Left forelimb (tissue), 1 donor: ENCODE results near the gene RASAL2.
A peak's percentile ranks its signal among the peaks of the same experiment; 100 is the strongest.

Source experiments
- DNase-seq: peaks from one replicate; pipeline ENCODE4 v3.0.0-alpha.2; 2018; ENCODE audit warnings: low spot score

Gene RASAL2

GRCh38 chr1:178513278-178513983 is 419.5 kb downstream of the RASAL2 start:
- no peak for DNase-seq

GRCh38 chr1:178516110-178516509 is 422.2 kb downstream of the RASAL2 start:
- no peak for DNase-seq

- DNase-seq = no peak
Observed at GRCh38 chr1:178518894-178519293, 425.0 kb downstream of the RASAL2 start.

GRCh38 chr1:178520803-178521202 is 426.9 kb downstream of the RASAL2 start:
- no peak for DNase-seq

GRCh38 chr1:178521241-178521640 is 427.3 kb downstream of the RASAL2 start:
- DNase-seq = no peak

GRCh38 chr1:178527117-178527516 is 433.2 kb downstream of the RASAL2 start:
- no peak for DNase-seq

- peak; percentile 54 for DNase-seq
Observed at GRCh38 chr1:178528228-178528952, 434.5 kb downstream of the RASAL2 start.

- DNase-seq = no peak
Observed at GRCh38 chr1:178528953-178529335, 435.0 kb downstream of the RASAL2 start.

GRCh38 chr1:178529364-178530036 is 435.6 kb downstream of the RASAL2 start:
- no peak for DNase-seq

- DNase-seq = peak; percentile 23
Observed at GRCh38 chr1:178530037-178530402, 436.1 kb downstream of the RASAL2 start.

- DNase-seq = no peak
Observed at GRCh38 chr1:178530502-178530901, 436.6 kb downstream of the RASAL2 start.

- peak; percentile 61 for DNase-seq
Observed at GRCh38 chr1:178531887-178532286, 438.0 kb downstream of the RASAL2 start.

GRCh38 chr1:178532392-178532791 is 438.5 kb downstream of the RASAL2 start:
- DNase-seq = peak; percentile 85

GRCh38 chr1:178533121-178533946 is 439.4 kb downstream of the RASAL2 start:
- DNase-seq = peak; percentile 48
